Osteoblast (primary cell): ENCODE measurements around the gene PDE6A. TPM values are rescaled to one million over a fixed set of nuclear protein-coding genes. Genes with fewer than 3 reads are reported as not detected.

ENCODE experiments used
- DNase-seq: peaks from one replicate; pipeline ENCODE4 v3.0.0; 2011; ENCODE audit warnings: low spot score, mixed read lengths; ENCODE audit not compliant: insufficient read length; ENCODE audit errors: missing footprints
- H2AFZ ChIP-seq: 2 replicates; pipeline ENCODE4 v1.6.0; 2011; ENCODE audit warnings: mild to moderate bottlenecking, low read length
- H3K27ac ChIP-seq: 2 replicates; pipeline ENCODE4 v1.5.1; 2011; ENCODE audit warnings: mild to moderate bottlenecking, low read depth, low read length, moderate library complexity
- H3K27me3 ChIP-seq: 2 replicates; pipeline ENCODE4 v1.6.0; 2012; ENCODE audit warnings: mild to moderate bottlenecking, control low read depth, inconsistent platforms, low read length, moderate library complexity; ENCODE audit not compliant: insufficient read depth
- H3K36me3 ChIP-seq: 2 replicates; pipeline ENCODE4 v1.5.1; 2011; ENCODE audit warnings: mild to moderate bottlenecking, low read length, control low read depth, moderate library complexity; ENCODE audit not compliant: insufficient read depth
- H3K4me1 ChIP-seq: 2 replicates; pipeline ENCODE4 v1.5.1; 2011; ENCODE audit warnings: mild to moderate bottlenecking, low read length, control low read depth, moderate library complexity; ENCODE audit not compliant: insufficient read depth
- H3K4me2 ChIP-seq: 2 replicates; pipeline ENCODE4 v1.6.0; 2011; ENCODE audit warnings: mild to moderate bottlenecking, low read length; ENCODE audit not compliant: insufficient read depth
- H3K4me3 ChIP-seq: fragments of 200-600 bp; sonication (generic); 3 replicates; pipeline ENCODE4 v1.5.1; 2012; ENCODE audit warnings: mild to moderate bottlenecking, low read length, inconsistent platforms; ENCODE audit not compliant: insufficient read depth
- H3K79me2 ChIP-seq: 2 replicates; pipeline ENCODE4 v1.6.0; 2012; ENCODE audit warnings: mild to moderate bottlenecking, low read length, control low read depth, inconsistent platforms; ENCODE audit not compliant: insufficient read depth
- H3K9me3 ChIP-seq: 2 replicates; pipeline ENCODE4 v1.5.1; 2011; ENCODE audit warnings: low read depth, low read length, control low read depth
- H4K20me1 ChIP-seq: 2 replicates; pipeline ENCODE4 v1.6.0; 2012; ENCODE audit warnings: mild to moderate bottlenecking, low read length, control low read depth; ENCODE audit not compliant: insufficient read depth
- CTCF ChIP-seq: IDR thresholded peaks from 2 replicates; pipeline ENCODE4 v1.5.1; 2011; ENCODE audit warnings: mild to moderate bottlenecking, low read depth, low read length, moderate library complexity; ENCODE audit errors: extremely low read depth
- total RNA-seq: library from RNA; depleted of rRNA; stranded (reverse); fragments of >200 nt; gene quantifications from 2 replicates; pipeline ENCODE4 v1.2.3, GENCODE V29; 2012

Gene PDE6A
- total RNA-seq, 1 donor, result under 0.01 TPM

GRCh38 chr5:149917073-149917676 is 27.4 kb downstream of the PDE6A start:
- no peak for DNase-seq
- no peaks in the 10 kb centered on the region for H3K9me3 ChIP-seq
- peaks cover 21% of the 10 kb centered on the region for H3K4me1 ChIP-seq
- peak overlapping the region; percentile 66 for H3K4me2 ChIP-seq
- H2AFZ ChIP-seq, result peak overlapping the region; percentile 2
- TF ChIP-seq CTCF, result no peak
- no peaks in the 10 kb centered on the region for H3K27me3 ChIP-seq
- no peaks in the 10 kb centered on the region for H4K20me1 ChIP-seq
- peak overlapping the region; percentile 33 for H3K27ac ChIP-seq
- H3K79me2 ChIP-seq, result no peaks in the 10 kb centered on the region
- no peaks in the 10 kb centered on the region for H3K36me3 ChIP-seq
- peak overlapping the region; percentile 25 for H3K4me3 ChIP-seq

GRCh38 chr5:149916334-149917072 is 28.1 kb downstream of the PDE6A start:
- Histone ChIP-seq H3K36me3 (no peaks in the 10 kb centered on the region), H3K4me3 (peak overlapping the region; percentile 10), H3K27ac (no peak overlapping the region), H3K4me2 (peak overlapping the region; percentile 66), H3K4me1 (peaks cover 21% of the 10 kb centered on the region), H3K79me2 (no peaks in the 10 kb centered on the region), H4K20me1 (no peaks in the 10 kb centered on the region), H3K27me3 (no peaks in the 10 kb centered on the region), H2AFZ (no peak overlapping the region), H3K9me3 (no peaks in the 10 kb centered on the region)
- DNase-seq, result no peak
- TF ChIP-seq CTCF, result no peak

GRCh38 chr5:149915392-149916260 is 29.0 kb downstream of the PDE6A start:
- Histone ChIP-seq H3K27ac (no peak overlapping the region), H2AFZ (no peak overlapping the region), H3K27me3 (no peaks in the 10 kb centered on the region), H3K36me3 (no peaks in the 10 kb centered on the region), H3K9me3 (no peaks in the 10 kb centered on the region), H3K79me2 (no peaks in the 10 kb centered on the region), H3K4me3 (no peak overlapping the region), H3K4me2 (no peak overlapping the region), H3K4me1 (peaks cover 21% of the 10 kb centered on the region), H4K20me1 (no peaks in the 10 kb centered on the region)
- no peak for DNase-seq
- no peak for TF ChIP-seq CTCF
